DMS53 treated with DMSO at 0.1 percent for 48 hours (cell line): ENCODE measurements around the gene PSPC1.
"Not testable (repeated sequence)": the region's sequence is repeated elsewhere in the genome, so short reads cannot be mapped to it uniquely, and the experiment has no call there.

ENCODE experiments used
- DNase-seq: peaks from one replicate; lab custom pipeline; 2025; ENCODE audit not compliant: unreplicated experiment; lab: John Stamatoyannopoulos, UW

Gene PSPC1, protein sequence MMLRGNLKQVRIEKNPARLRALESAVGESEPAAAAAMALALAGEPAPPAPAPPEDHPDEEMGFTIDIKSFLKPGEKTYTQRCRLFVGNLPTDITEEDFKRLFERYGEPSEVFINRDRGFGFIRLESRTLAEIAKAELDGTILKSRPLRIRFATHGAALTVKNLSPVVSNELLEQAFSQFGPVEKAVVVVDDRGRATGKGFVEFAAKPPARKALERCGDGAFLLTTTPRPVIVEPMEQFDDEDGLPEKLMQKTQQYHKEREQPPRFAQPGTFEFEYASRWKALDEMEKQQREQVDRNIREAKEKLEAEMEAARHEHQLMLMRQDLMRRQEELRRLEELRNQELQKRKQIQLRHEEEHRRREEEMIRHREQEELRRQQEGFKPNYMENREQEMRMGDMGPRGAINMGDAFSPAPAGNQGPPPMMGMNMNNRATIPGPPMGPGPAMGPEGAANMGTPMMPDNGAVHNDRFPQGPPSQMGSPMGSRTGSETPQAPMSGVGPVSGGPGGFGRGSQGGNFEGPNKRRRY

DNA sequence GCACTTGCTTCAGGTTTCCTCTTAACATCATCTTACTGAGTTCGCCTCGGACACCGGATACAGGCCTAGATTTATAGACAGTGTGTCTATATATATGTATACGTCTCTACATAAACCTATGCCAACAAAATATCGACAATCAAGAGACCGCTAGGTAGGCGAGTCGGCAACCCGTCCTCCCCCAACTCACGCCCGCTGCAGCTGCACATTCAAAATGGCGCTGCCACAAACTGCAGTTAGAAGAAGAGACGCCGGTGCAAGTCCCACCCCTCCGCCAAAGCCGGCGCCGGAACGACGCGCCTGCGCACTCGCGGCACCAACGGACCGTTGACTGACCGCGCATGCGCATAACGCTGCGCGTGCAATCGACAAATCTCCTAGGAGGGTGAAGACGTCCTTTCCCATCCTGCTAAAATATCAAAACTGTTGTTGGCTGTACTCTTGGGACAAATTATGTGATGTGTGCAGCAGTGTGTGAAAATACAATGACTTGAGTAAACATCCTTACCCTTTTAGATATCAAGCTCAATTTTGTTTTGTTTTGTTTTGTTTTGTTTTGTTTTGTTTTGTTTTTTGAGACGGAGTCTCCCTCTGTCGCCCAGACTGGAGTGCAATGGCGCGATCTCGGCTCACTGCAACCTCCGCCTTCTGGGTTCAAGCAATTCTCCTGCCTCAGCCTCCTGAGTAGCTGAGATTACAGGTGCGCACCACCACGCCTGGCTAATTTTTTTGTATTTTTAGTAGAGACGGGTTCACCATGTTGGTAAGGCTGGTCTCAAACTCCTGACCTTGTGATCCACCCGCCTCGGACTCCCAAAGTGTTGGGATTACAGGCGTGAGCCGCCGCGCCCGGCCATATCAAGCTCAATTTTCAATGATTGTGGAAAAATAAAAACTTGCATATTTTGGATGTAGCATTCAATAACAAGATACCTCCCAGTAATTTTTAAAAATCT lies at the start of gene PSPC1:
PSPC1 (minus strand) TSS at position 219 of the 956 bp plus-strand sequence; CDS start at position 31, 188 bp downstream.
- DNase-seq = peak; percentile 95

GRCh38 chr13:19822673-19823072 lies 39.9 kb upstream of the PSPC1 start:
- DNase-seq = no peak

DNA sequence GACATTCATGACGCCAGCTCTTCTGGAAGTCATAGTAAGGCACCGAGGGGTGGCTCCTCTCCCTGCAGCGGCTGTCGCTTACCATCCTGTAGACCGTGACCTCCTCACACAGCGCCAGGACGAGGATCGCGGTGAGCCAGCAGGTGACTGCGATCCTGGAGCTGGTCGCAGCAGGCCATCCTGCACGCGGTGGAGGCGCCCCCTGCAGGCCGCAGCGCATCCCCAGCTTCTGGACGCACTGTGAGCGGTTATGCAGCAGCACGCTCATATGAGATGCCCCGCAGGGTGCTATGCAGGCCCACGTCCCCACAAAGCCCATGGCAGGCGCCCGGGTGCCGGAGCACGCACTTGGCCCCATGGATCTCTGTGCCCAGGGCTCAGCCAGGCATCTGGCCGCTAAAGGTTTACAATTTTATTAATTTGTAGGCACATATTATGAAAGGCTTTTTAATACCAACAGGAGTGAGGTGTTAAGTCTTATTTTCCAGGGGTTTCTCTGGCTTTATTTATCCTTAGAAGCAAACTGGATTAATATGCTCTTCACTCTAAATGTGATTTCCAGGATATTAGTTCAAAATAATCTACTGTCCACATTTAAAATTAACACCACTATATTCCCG lies 35.6 kb upstream of the PSPC1 start:
- DNase-seq = no peak

DNA sequence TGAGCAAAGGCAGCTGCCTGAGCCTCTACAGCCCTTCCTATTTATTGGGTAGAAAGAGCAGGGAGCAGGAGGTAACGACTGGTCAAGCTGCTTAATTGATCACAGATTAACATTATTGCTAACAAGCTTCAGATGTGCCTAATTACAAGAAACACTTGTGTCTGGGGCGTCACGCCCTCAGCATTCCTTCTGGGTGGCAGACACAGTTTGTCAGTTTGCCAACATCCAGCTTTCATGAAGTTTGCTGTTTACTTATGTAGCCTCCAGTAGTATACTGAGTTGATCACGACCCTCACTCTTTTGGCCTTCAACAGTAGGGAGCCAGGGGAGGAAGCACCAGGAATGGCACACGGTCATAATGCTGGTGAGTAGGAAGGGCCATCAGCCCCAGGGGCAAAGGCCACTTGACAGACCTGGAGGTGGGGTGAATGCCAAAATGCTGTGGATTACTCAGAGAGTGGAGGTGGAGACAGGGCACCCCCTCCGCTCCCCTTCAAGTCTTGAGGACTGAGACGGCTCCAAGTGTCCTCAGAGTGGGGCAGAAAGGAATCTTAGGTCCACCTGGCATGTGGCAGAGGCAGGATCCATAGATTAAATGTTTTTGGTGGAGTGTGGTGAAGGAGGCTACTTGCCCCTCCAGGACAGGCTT lies 34.9 kb upstream of the PSPC1 start:
- DNase-seq = no peak

GRCh38 chr13:19817106-19817505 lies 34.4 kb upstream of the PSPC1 start:
- DNase-seq = no peak

DNA sequence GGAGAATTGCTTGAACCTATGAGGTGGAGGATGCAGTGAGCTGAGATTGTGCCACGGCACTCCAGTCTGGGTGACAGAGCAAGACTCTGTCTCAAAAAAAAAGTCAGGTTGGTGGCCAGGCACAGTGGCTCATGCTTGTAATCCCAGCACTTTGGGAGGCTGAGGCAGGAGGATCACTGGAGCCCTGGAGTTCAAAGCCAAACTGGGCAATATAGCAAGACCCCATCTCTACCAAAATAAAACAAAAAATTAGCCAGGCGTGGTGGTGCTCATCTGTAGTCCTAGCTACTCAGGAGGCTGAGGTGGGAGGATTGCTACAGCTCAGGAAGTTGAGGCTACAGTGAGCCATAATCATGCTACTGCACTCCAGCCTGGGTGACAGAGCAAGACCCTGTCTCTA lies 33.1 kb upstream of the PSPC1 start:
- DNase-seq = not testable (repeated sequence)

DNA sequence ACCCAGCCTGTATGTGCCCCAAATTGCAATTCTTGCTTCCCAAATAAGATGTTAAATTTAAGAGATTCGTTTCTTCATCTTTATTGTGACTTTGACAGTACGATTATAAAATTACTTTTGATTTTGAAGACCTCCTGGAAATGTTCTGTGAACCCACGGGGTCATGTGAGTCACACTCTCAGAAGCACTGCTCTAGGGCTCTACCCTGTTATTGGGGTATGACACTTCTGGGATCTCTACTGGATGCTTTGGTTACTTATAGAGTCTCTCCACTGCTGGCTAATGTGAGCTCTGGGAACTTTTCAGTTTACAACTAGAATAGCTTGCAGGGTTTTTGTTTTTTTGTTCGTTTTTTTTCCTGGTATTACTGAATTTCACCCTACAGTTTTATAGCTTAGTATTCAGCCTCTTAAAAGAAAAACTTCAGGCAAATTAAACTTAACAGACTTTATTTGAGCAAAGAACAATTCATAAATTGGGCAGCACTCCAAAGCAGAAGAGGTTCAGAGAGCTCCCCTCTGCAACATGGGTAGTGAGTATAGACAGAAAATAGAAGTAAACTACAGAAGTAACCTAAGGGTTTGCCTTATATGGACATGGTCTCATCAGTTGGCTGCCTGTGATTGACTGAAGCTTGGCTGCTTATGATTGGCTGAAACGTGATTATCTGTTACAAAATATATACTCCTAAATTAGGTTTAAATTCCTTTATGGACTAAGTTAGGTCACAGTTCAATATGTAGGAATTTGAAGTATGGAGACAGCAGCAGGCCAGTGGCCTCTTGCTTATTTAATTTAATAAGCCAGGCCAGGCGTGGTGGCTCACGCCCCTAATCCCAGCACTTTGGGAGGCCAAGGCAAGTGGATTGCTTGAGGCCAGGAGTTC lies 28.5 kb upstream of the PSPC1 start:
- DNase-seq = no peak

- no peak for DNase-seq
Measured at GRCh38 chr13:19810151-19810550, 27.4 kb upstream of the PSPC1 start.

- DNase-seq = no peak
Measured at GRCh38 chr13:19805765-19806164, 23.0 kb upstream of the PSPC1 start.

- no peak for DNase-seq
Measured at GRCh38 chr13:19795956-19796355, 13.2 kb upstream of the PSPC1 start.

- peak; percentile 69 for DNase-seq
Measured at GRCh38 chr13:19794631-19795030, 11.9 kb upstream of the PSPC1 start.

DNA sequence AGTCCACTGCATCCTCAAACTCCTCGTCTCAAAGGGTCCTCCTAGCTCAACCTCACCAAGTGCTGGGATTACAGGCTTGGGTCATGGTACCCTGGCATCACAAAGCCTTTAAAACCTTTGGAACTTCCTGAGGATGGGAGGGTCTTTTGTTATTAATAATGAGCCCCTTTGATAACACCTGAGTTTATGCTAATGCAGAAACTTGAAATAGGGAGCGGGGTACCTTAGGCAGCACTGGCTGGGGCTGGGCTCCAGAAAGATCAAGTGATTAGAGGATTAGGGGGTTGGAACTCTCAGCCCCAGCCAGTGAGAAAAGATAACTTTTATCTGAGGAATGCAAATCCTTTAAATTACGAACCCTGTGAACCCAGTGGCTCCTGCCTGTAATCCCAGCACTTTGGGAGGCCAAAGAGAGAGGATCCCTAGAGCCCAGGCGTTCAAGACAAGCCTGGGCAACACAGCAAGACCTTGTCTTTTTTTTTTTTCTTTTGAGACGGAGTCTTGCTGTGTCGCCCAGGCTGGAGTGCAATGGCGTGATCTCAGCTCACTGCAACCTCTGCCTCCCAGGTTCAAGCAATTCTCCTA lies 9.3 kb upstream of the PSPC1 start:
- no peak for DNase-seq

GRCh38 chr13:19782049-19782726 lies 557 bp downstream of the PSPC1 start:
- peak; percentile 31 for DNase-seq

DNA sequence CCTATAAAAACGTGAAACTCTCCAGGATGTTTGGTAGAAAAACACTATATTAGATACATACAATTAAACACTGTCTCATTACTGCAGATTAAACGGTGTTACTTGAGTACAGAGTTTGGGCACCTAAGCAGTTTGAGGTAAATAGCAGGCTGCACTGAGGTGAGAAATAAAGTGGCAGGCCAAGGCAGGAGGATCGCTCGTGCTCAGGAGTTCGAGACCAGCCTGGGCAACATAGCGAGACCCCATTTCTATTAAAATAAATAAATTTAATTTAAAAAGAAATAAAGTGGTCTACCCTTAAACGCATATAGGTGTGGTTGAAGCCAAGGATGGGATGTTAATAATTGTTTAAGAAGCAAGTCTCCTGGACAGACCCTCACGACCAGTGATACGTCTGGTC lies 1.2 kb downstream of the PSPC1 start:
- no peak for DNase-seq

GRCh38 chr13:19780753-19781418 lies 1.9 kb downstream of the PSPC1 start:
- DNase-seq = not testable (repeated sequence)

- DNase-seq = no peak
Measured at GRCh38 chr13:19772306-19772705, 10.4 kb downstream of the PSPC1 start.

DNA sequence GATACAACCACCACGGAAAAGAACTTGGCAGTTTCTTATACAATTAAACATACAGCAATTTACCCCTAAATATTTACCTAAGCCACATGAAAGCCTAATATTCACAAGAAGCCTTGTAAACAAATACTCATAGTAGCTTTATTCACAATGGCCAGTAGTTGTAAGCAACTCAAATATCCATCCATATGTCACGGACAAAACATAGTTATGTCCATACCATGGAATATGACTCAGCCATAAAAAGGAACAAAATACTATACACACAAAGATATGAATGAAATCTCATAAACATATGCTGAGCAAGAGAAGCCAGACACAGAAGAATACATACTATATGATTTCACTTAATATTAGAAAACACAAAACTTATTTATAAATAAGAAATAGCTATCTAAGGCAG lies 12.9 kb downstream of the PSPC1 start:
- DNase-seq = no peak

- no peak for DNase-seq
Measured at GRCh38 chr13:19767966-19768365, 14.8 kb downstream of the PSPC1 start.
